IPS DF 4.7 (cell line): Measurements from ENCODE around the gene KBTBD8.

Source experiments
- DNase-seq: peaks from one replicate; pipeline ENCODE4 v3.0.0-alpha.2; 2013; ENCODE audit warnings: low spot score; ENCODE audit errors: extremely low read depth

Gene KBTBD8

GRCh38 chr3:66998113-66998903 lies at the start of gene KBTBD8:
Gene KBTBD8 (plus strand): TSS chr3:66998307. CDS start chr3:66998356, 49 bp downstream.
- peak; percentile 94 for DNase-seq

- DNase-seq: no peak
These were observed 49.3 kb upstream of the KBTBD8 start for GRCh38 chr3:66948838-66949237.

- DNase-seq: no peak
These were observed 48.2 kb upstream of the KBTBD8 start for GRCh38 chr3:66949898-66950297.

GRCh38 chr3:66952357-66952756 lies 45.8 kb upstream of the KBTBD8 start:
- no peak for DNase-seq

- no peak for DNase-seq
These were observed 44.1 kb upstream of the KBTBD8 start for GRCh38 chr3:66953934-66954445.

GRCh38 chr3:66956742-66957141 lies 41.4 kb upstream of the KBTBD8 start:
- DNase-seq: no peak

GRCh38 chr3:66957367-66957766 lies 40.7 kb upstream of the KBTBD8 start:
- no peak for DNase-seq

- DNase-seq: no peak
These were observed 40.0 kb upstream of the KBTBD8 start for GRCh38 chr3:66958067-66958466.

- no peak for DNase-seq
These were observed 35.4 kb upstream of the KBTBD8 start for GRCh38 chr3:66962664-66963063.

- no peak for DNase-seq
These were observed 26.9 kb upstream of the KBTBD8 start for GRCh38 chr3:66971245-66971644.

- DNase-seq: peak; percentile 79
These were observed 26.1 kb upstream of the KBTBD8 start for GRCh38 chr3:66971891-66972551.

GRCh38 chr3:66980791-66981190 lies 17.3 kb upstream of the KBTBD8 start:
- no peak for DNase-seq

GRCh38 chr3:66983101-66983500 lies 15.0 kb upstream of the KBTBD8 start:
- no peak for DNase-seq

GRCh38 chr3:66985336-66985920 lies 12.7 kb upstream of the KBTBD8 start:
- no peak for DNase-seq

GRCh38 chr3:66986406-66986805 lies 11.7 kb upstream of the KBTBD8 start:
- no peak for DNase-seq

GRCh38 chr3:66989241-66989640 lies 8.9 kb upstream of the KBTBD8 start:
- DNase-seq: no peak

- DNase-seq: no peak
These were observed 8.0 kb upstream of the KBTBD8 start for GRCh38 chr3:66989860-66990696.

GRCh38 chr3:66991459-66991858 lies 6.6 kb upstream of the KBTBD8 start:
- DNase-seq: no peak

- DNase-seq: no peak
These were observed 5.0 kb upstream of the KBTBD8 start for GRCh38 chr3:66993082-66993481.

- no peak for DNase-seq
These were observed 3.5 kb upstream of the KBTBD8 start for GRCh38 chr3:66994588-66994987.

GRCh38 chr3:66996696-66997095 lies 1.4 kb upstream of the KBTBD8 start:
- DNase-seq: no peak
